Right lobe of liver (tissue), 6 donors: ENCODE results near the gene TSPYL4. TPM values are rescaled to one million over a fixed set of nuclear protein-coding genes. Genes with fewer than 3 reads are reported as not detected.
A peak's percentile ranks its signal among the peaks of the same experiment; 100 is the strongest.

ENCODE experiments used
- ATAC-seq, 4 donors: fragments of 200-7000 bp; cut with Tn5 transposase; one replicate each; pipeline ENCODE4 v1.9.1; 2020; ENCODE audit warnings: mild to moderate bottlenecking in 4 of 4, moderate library complexity in 4 of 4
- DNase-seq, 3 donors: peaks; one replicate each; pipeline ENCODE4 v3.0.0-alpha.2; 2020
- H3K27ac ChIP-seq, 3 donors: fragments of 200-600 bp; one replicate each; pipeline ENCODE4 v1.8.0; 2022
- H3K27me3 ChIP-seq, 2 donors: fragments of 200-600 bp; one replicate each; pipeline ENCODE4 v1.8.0; 2022
- H3K36me3 ChIP-seq, 4 donors: fragments of 200-600 bp; sonication (generic) in 1 of 4; one replicate each; pipeline versions ENCODE4 v1.5.1 to v1.8.0; 2017 to 2022; ENCODE audit warnings: control low read depth in 1 of 4
- H3K4me1 ChIP-seq, 4 donors: fragments of 200-600 bp; sonication (generic) in 1 of 4; one replicate each; pipeline versions ENCODE4 v1.5.1 to v1.8.0; 2017 to 2022; ENCODE audit warnings: control low read depth in 1 of 4
- H3K4me3 ChIP-seq, 3 donors: fragments of 200-600 bp; one replicate each; pipeline ENCODE4 v1.8.0; 2022
- H3K9me3 ChIP-seq, 4 donors: fragments of 200-600 bp; sonication (generic) in 1 of 4; one replicate each; pipeline versions ENCODE4 v1.5.1 to v1.8.0; 2017 to 2022; ENCODE audit warnings: control low read depth in 1 of 4
- POLR2A ChIP-seq: fragments of 450-650 bp; IDR thresholded peaks from one replicate; pipeline ENCODE4 v1.6.1; 2017; ENCODE audit warnings: antibody characterized with exemption, mild to moderate bottlenecking
- WGBS: methylation state at CpG from one replicate; pipeline ENCODE4 v1.1.6; 2018; ENCODE audit warnings: low coverage, low lambda C conversion rate; ENCODE audit not compliant: insufficient coverage; ENCODE audit errors: missing lambda C conversion rate; 5-methylcytosine and 5-hydroxymethylcytosine counted together
- intact Hi-C, 2 donors: fragments of 100-400 bp; cut with DNase I; formaldehyde crosslinking; loops; one replicate each; pipeline versions ENCODE4 v1.11.2 to v1.14.1; 2022
- total RNA-seq, 6 experiments: library from RNA; depleted of rRNA in 2 of 6; stranded (reverse); fragments of >200 nt in 2 of 6; fragmentation: NEBNext Ultra II Directional in 3 of 6; extraction: Animal tissue kit (Norgen Biotek cat#: 25700) in 3 of 6; gene quantifications; one replicate each; pipeline versions ENCODE4 v1.1.0 to v1.2.4, GENCODE V29; 2016 to 2023
- TF ChIP-seq, protein P1 (sequence below), 4 donors: fragments of 200-600 bp in 3 of 4; fragments of 450-650 bp in 1 of 4; IDR thresholded peaks; one replicate each; pipeline versions ENCODE4 v1.5.1 to v1.8.0; 2016 to 2022; ENCODE audit warnings: antibody characterized with exemption in 4 of 4, mild to moderate bottlenecking in 2 of 4
- donor health status: DM: no; HTN: yes; CAD: no.
- donor health status: DM: no; HTN: no; CAD: no.
- donor health status: DM: no; HTN: no; CAD: no.
- donor health status: DM: no; HTN: yes; CAD: no.
- donor health status: DM: no; HTN: yes; CAD: no.

Gene TSPYL4
- total RNA-seq, 6 experiments from 2014 or later = 2.7 to 8.5 (median 3.5) TPM

DNA sequence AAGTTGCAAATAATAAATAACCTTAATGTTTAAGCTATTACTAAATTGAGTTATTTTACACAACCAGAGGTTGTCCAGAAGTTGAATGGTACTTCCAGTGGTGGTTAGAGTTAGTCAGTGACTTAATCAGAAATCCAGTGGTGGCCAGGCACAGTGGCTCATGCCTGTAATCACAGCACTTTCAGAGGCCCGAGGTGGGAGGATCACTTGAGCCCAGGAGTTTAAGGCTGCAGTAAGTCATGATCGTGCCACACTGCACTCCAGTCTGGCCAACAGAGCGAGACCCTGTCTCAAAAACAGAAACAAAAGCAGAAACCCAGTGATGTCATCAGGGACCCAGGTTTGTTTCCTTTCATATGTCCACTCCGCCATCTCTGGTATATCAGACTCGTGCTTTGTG lies 35.0 kb downstream of the TSPYL4 start:
- no peaks in the 10 kb centered on the region for H3K27me3 ChIP-seq
- WGBS = 59% methylated on average over 3 of the region's 5 CpGs
- no peaks in the 10 kb centered on the region for H3K9me3 ChIP-seq
- H3K36me3 ChIP-seq = peaks cover 0 to 11% (median 0%) of the 10 kb centered on the region in 4 donors
- DNase-seq (no peak), ATAC-seq (no peak)
- H3K4me3 ChIP-seq = no peak overlapping the region
- intact Hi-C loops = no loop called here
- no peak overlapping the region for H3K27ac ChIP-seq
- TF ChIP-seq POLR2A = no peak
- TF ChIP-seq, protein P1, sequence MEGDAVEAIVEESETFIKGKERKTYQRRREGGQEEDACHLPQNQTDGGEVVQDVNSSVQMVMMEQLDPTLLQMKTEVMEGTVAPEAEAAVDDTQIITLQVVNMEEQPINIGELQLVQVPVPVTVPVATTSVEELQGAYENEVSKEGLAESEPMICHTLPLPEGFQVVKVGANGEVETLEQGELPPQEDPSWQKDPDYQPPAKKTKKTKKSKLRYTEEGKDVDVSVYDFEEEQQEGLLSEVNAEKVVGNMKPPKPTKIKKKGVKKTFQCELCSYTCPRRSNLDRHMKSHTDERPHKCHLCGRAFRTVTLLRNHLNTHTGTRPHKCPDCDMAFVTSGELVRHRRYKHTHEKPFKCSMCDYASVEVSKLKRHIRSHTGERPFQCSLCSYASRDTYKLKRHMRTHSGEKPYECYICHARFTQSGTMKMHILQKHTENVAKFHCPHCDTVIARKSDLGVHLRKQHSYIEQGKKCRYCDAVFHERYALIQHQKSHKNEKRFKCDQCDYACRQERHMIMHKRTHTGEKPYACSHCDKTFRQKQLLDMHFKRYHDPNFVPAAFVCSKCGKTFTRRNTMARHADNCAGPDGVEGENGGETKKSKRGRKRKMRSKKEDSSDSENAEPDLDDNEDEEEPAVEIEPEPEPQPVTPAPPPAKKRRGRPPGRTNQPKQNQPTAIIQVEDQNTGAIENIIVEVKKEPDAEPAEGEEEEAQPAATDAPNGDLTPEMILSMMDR (IDR thresholded peaks at IDR 0.05) = no peak
- H3K4me1 ChIP-seq = no peaks in the 10 kb centered on the region

DNA sequence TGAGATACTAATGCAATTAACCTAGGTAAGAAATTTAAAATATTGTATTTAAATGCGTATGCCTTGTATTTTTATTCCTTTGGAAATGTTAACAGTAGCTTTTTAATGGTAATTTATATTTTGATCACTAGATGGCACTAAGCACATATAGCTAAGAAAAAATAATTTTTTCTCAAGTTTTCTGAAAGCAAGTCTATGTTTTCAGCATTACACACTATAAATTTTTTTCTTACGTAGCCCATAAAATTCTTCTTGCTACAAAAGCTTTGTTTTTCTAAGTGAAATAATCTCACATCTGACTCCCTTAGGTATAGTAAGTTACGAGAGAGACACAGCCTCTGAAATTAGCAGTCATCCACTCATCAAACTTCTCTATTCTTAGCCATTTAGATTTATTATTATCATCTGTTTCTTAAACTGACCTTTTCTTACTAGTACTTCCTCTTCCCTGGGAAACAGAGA lies 35.7 kb downstream of the TSPYL4 start:
- DNase-seq (no peak), ATAC-seq (peak in 2 of 4 donors; percentile 38 to 41)
- H3K27me3 ChIP-seq = no peaks in the 10 kb centered on the region
- intact Hi-C loops = no loop called here
- no peak overlapping the region for H3K27ac ChIP-seq
- no peaks in the 10 kb centered on the region for H3K9me3 ChIP-seq
- no peak for TF ChIP-seq POLR2A
- TF ChIP-seq, protein P1 (IDR thresholded peaks at IDR 0.05) = peak; percentile 16 to 59 (median 56)
- H3K4me1 ChIP-seq = no peaks in the 10 kb centered on the region
- WGBS = 44% methylated on average over 3 of the region's 3 CpGs
- no peak overlapping the region for H3K4me3 ChIP-seq
- peaks cover 0 to 4% (median 0%) of the 10 kb centered on the region in 4 donors for H3K36me3 ChIP-seq

DNA sequence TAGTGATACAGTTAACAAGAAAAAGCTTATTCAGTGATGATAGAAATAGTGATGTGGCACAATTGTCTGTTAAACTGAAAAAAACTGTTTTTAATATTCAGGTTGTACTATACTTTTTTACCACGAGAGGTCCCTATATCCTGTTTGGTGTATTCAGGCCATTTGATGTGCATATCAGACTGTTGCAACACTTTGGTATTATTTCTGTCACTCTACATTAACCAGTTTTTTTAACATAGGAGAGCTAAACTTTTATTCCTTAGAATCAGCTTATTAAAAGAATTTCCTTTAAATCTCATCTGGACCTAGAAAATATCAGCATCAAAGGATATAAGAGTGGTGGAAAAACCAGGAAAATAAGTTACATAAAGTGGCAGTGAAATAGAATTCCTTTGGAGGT lies 36.8 kb downstream of the TSPYL4 start:
- Histone ChIP-seq H3K27ac (no peak overlapping the region), H3K9me3 (no peaks in the 10 kb centered on the region), H3K4me1 (no peaks in the 10 kb centered on the region), H3K36me3 (no peaks in the 10 kb centered on the region), H3K27me3 (no peaks in the 10 kb centered on the region), H3K4me3 (no peak overlapping the region)
- intact Hi-C loops = no loop called here
- peak; percentile 73 to 92 (median 78) for ATAC-seq
- DNase-seq = no peak
- TF ChIP-seq, protein P1 (IDR thresholded peaks at IDR 0.05) = peak; percentile 58 to 66 (median 59)
- TF ChIP-seq POLR2A = no peak
- 0% methylated on average over 1 of the region's 1 CpG for WGBS

DNA sequence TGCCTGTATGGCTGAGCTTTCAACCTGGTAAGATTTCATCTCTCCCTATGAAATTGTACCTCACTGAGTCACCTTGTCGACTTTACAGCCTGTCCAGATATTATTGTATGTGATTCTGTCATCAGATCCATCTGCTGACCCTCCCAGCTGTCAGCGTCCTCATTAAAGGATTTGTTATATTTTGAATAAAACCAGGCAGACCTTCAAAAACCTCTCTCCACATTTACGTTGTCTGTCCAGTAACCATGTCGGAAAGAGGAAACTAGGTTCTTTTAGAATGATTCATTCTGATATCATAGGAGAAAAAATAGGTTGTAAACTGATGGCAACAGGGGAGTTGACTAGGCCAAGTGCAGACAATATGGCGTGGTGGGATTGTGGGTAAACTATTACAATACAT lies 38.5 kb downstream of the TSPYL4 start:
- Histone ChIP-seq H3K9me3 (no peaks in the 10 kb centered on the region), H3K4me3 (no peak overlapping the region), H3K27me3 (no peaks in the 10 kb centered on the region), H3K4me1 (no peaks in the 10 kb centered on the region), H3K27ac (no peak overlapping the region), H3K36me3 (no peaks in the 10 kb centered on the region)
- 82% methylated on average over 5 of the region's 5 CpGs for WGBS
- ATAC-seq (no peak), DNase-seq (no peak)
- intact Hi-C loops = no loop called here
- TF ChIP-seq, protein P1 (IDR thresholded peaks at IDR 0.05) = no peak
- no peak for TF ChIP-seq POLR2A

DNA sequence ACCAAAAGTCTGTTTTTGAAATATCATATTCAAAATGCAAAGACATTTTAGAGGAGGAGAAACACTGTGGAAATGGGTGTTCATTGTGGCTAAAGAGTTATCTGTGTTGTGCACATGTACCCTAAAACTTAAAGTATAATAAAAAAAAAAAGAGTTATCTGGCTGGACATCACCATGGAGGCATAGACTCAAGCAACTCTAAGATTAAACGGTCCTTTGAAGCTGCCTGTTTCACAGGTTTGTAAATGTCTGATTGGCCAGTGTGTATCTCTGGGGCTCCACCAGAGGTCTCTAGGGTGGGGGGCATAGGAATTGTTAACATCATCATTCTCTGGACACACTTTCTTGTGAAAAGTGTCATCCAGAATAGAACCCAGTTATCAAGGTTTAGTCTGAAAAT lies 39.2 kb downstream of the TSPYL4 start:
- no peaks in the 10 kb centered on the region for H3K4me1 ChIP-seq
- TF ChIP-seq, protein P1 (IDR thresholded peaks at IDR 0.05) = no peak
- no peak for TF ChIP-seq POLR2A
- H3K36me3 ChIP-seq = no peaks in the 10 kb centered on the region
- DNase-seq (no peak), ATAC-seq (no peak)
- 79% methylated on average over 1 of the region's 1 CpG for WGBS
- no peaks in the 10 kb centered on the region for H3K9me3 ChIP-seq
- intact Hi-C loops = no loop called here
- no peaks in the 10 kb centered on the region for H3K27me3 ChIP-seq
- H3K4me3 ChIP-seq = no peak overlapping the region
- no peak overlapping the region for H3K27ac ChIP-seq
